CD14-positive monocyte (primary cell): ENCODE measurements around the gene TARBP1. TPM values are rescaled to one million over a fixed set of nuclear protein-coding genes. Genes with fewer than 3 reads are reported as not detected.
A peak's percentile ranks its signal among the peaks of the same experiment; 100 is the strongest.

Experiments
- DNase-seq, 3 donors: peaks; one replicate each; pipeline ENCODE4 v3.0.0-alpha.2; 2011 to 2022
- H2AFZ ChIP-seq: 2 replicates; pipeline ENCODE4 v1.6.0; 2012; ENCODE audit warnings: mild to moderate bottlenecking, low read depth, low read length, inconsistent platforms; ENCODE audit not compliant: insufficient read depth, poor library complexity, severe bottlenecking
- H3K27ac ChIP-seq, 2 donors: 1 replicate in 1 of 2; 2 replicates in 1 of 2; pipeline ENCODE4 v1.5.1; 2012 to 2013; ENCODE audit warnings: low read length in 2 of 2, control low read depth in 1 of 2, inconsistent platforms in 1 of 2, low read depth in 1 of 2, mild to moderate bottlenecking in 1 of 2
- H3K27me3 ChIP-seq, 2 donors: one replicate each; pipeline versions ENCODE4 v1.6.0 to v1.6.1; 2011 to 2013; ENCODE audit warnings: low read length in 2 of 2; ENCODE audit not compliant: control insufficient read depth in 2 of 2, insufficient read depth in 2 of 2
- H3K36me3 ChIP-seq, 2 donors: replicated peaks in 1 of 2; 1 replicate in 1 of 2; 2 replicates in 1 of 2; pipeline versions ENCODE4 v1.5.1 to v1.6.1; 2012 to 2013; ENCODE audit warnings: low read length in 2 of 2, control low read depth in 1 of 2, inconsistent platforms in 1 of 2, mild to moderate bottlenecking in 1 of 2; ENCODE audit not compliant: insufficient read depth in 2 of 2, control insufficient read depth in 1 of 2
- H3K4me1 ChIP-seq, 2 donors: 1 replicate in 1 of 2; 2 replicates in 1 of 2; pipeline versions ENCODE4 v1.5.1 to v1.6.1; 2012 to 2013; ENCODE audit warnings: low read length in 2 of 2, control low read depth in 1 of 2, inconsistent platforms in 1 of 2, mild to moderate bottlenecking in 1 of 2, moderate library complexity in 1 of 2; ENCODE audit not compliant: insufficient read depth in 2 of 2, control insufficient read depth in 1 of 2
- H3K4me2 ChIP-seq: replicated peaks from 2 replicates; pipeline ENCODE3; 2012; ENCODE audit warnings: low read length, moderate library complexity, mild to moderate bottlenecking; ENCODE audit not compliant: poor library complexity, severe bottlenecking; ENCODE audit errors: extremely low read depth
- H3K4me3 ChIP-seq, 3 experiments: fragments of 200-600 bp in 1 of 3; sonication (generic) in 1 of 3; replicated peaks in 1 of 3; 1 replicate in 2 of 3; 2 replicates in 1 of 3; pipeline ENCODE4 v1.5.1; 2011 to 2013; ENCODE audit warnings: low read length in 3 of 3, mild to moderate bottlenecking in 3 of 3, control low read depth in 2 of 3, low read depth in 2 of 3, inconsistent platforms in 1 of 3, moderate library complexity in 1 of 3
- H3K79me2 ChIP-seq: 2 replicates; pipeline ENCODE4 v1.6.0; 2012; ENCODE audit warnings: mild to moderate bottlenecking, control low read depth, inconsistent platforms, low read length, moderate library complexity; ENCODE audit not compliant: insufficient read depth
- H3K9ac ChIP-seq: 2 replicates; pipeline ENCODE4 v1.6.0; 2017; ENCODE audit warnings: low read length, mild to moderate bottlenecking; ENCODE audit not compliant: insufficient read depth, poor library complexity, severe bottlenecking
- H3K9me3 ChIP-seq, 2 donors: replicated peaks in 1 of 2; 1 replicate in 1 of 2; 2 replicates in 1 of 2; pipeline versions ENCODE4 v1.5.1 to v1.6.1; 2012 to 2013; ENCODE audit warnings: low read length in 2 of 2, control low read depth in 1 of 2; ENCODE audit not compliant: control insufficient read depth in 1 of 2, insufficient read depth in 1 of 2
- H4K20me1 ChIP-seq: 2 replicates; pipeline ENCODE4 v1.6.0; 2012; ENCODE audit warnings: mild to moderate bottlenecking, low read length, control low read depth, moderate library complexity; ENCODE audit not compliant: insufficient read depth
- H3K27ac Mint-ChIP-seq, 7 donors: one replicate each; pipeline ENCODE4 v1.8.0; 2020; ENCODE audit warnings: mild to moderate bottlenecking in 7 of 7, mixed read lengths in 7 of 7, moderate library complexity in 6 of 7, inconsistent platforms in 2 of 7
- H3K27me3 Mint-ChIP-seq, 3 donors: one replicate each; pipeline ENCODE4 v1.8.0; 2021 to 2022; ENCODE audit warnings: low read depth in 3 of 3, mild to moderate bottlenecking in 3 of 3, mixed read lengths in 3 of 3, moderate library complexity in 3 of 3, inconsistent platforms in 1 of 3
- H3K36me3 Mint-ChIP-seq, 2 donors: one replicate each; pipeline ENCODE4 v1.8.0; 2020; ENCODE audit warnings: mixed read lengths in 2 of 2, inconsistent platforms in 1 of 2, mild to moderate bottlenecking in 1 of 2
- H3K4me1 Mint-ChIP-seq: one replicate; pipeline ENCODE4 v1.8.0; 2020; ENCODE audit warnings: mild to moderate bottlenecking, mixed read lengths
- H3K4me3 Mint-ChIP-seq, 2 donors: one replicate each; pipeline ENCODE4 v1.8.0; 2020; ENCODE audit warnings: mild to moderate bottlenecking in 2 of 2, mixed read lengths in 2 of 2, moderate library complexity in 1 of 2
- H3K9me3 Mint-ChIP-seq, 7 donors: one replicate each; pipeline ENCODE4 v1.8.0; 2020 to 2022; ENCODE audit warnings: mixed read lengths in 7 of 7, mild to moderate bottlenecking in 6 of 7, moderate library complexity in 6 of 7, inconsistent platforms in 2 of 7
- WGBS: methylation state at CpG from one replicate; pipeline ENCODE4 v1.1.5; 2013; ENCODE audit warnings: missing lambda C conversion rate; ENCODE audit not compliant: insufficient coverage; 5-methylcytosine and 5-hydroxymethylcytosine counted together
- intact Hi-C, 2 donors: fragments of 100-400 bp; cut with micrococcal nuclease; formaldehyde crosslinking; loops; one replicate each; pipeline versions ENCODE4 v1.15.0 to v1.15.1; 2023
- polyA plus RNA-seq, 3 donors: library from polyadenylated mRNA; depleted of rRNA in 1 of 3; unstranded in 2 of 3; stranded (reverse) in 1 of 3; fragments of 300-500 nt in 2 of 3; fragments of >200 nt in 1 of 3; fragmentation: Illumina TruSeq in 2 of 3; gene quantifications; 1 replicate in 2 of 3; 2 replicates in 1 of 3; pipeline ENCODE4 v1.2.3, GENCODE V29; 2012 to 2021
- TF ChIP-seq, protein P1 (sequence below): fragments of 200-600 bp; IDR thresholded peaks from one replicate; pipeline ENCODE4 v1.8.0; 2022; ENCODE audit warnings: antibody characterized with exemption, mild to moderate bottlenecking

The TARBP1 gene
- polyA plus RNA-seq, 3 donors: 1.4 to 30.9 (median 3.2) TPM

DNA sequence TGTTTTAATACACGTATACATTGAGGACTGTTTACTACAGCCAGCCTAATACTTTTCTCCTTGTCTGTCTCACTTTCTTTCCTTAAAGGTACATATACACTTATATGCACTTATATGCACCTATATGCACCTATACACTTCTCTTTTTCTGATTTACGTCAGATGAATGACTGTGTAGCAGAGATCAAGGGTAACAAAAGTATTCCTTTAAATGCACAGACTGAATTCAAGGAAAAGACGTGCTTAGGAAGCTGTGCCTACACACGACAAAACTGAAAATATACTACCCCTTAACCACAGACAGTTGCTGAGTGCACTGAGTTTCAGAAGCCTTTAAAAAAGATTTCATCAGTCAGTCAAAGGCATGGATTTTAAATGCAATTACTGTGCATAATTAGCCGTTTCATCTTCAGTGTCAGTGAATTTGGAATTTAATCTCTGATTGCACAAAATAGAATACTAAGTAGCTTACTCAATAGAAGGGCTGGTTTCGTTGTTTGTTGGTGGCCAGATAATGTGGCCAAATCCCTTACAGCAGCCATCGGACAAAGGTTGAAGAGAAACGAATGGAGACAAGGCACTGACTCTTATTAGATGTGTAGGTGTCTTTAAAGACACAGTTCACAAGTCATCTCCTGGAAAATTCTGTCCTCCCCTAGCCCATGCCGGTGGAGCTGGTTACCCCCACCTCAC, 38.3 kb upstream of the TARBP1 start:
- intact Hi-C loops: no loop called here
- Histone ChIP-seq H3K9ac (no peak overlapping the region), H2AFZ (peak overlapping the region; percentile 19), H3K4me2 (peak overlapping the region; percentile 31), H3K4me3 (peak overlapping the region in 1 of 3 experiments; percentile 52), H3K79me2 (no peaks in the 10 kb centered on the region), H4K20me1 (no peaks in the 10 kb centered on the region), H3K36me3 (no peaks in the 10 kb centered on the region), H3K9me3 (no peaks in the 10 kb centered on the region), H3K27ac (peak overlapping the region; percentile 62 to 78), H3K4me1 (peaks cover 90 to 97% of the 10 kb centered on the region in 2 donors), H3K27me3 (no peaks in the 10 kb centered on the region)
- DNase-seq: no peak
- Mint-ChIP-seq H3K27me3 (peaks cover 0 to 5% (median 0%) of the 10 kb centered on the region in 3 donors), H3K36me3 (no peaks in the 10 kb centered on the region), H3K9me3 (peaks cover 0 to 3% (median 0%) of the 10 kb centered on the region in 7 donors), H3K27ac (peak overlapping the region; percentile 86 to 94 (median 91)), H3K4me1 (peaks cover 82% of the 10 kb centered on the region), H3K4me3 (peak overlapping the region in 1 of 2 donors; percentile 72)
- 30% methylated on average over 2 of the region's 9 CpGs for WGBS
- TF ChIP-seq, protein P1, sequence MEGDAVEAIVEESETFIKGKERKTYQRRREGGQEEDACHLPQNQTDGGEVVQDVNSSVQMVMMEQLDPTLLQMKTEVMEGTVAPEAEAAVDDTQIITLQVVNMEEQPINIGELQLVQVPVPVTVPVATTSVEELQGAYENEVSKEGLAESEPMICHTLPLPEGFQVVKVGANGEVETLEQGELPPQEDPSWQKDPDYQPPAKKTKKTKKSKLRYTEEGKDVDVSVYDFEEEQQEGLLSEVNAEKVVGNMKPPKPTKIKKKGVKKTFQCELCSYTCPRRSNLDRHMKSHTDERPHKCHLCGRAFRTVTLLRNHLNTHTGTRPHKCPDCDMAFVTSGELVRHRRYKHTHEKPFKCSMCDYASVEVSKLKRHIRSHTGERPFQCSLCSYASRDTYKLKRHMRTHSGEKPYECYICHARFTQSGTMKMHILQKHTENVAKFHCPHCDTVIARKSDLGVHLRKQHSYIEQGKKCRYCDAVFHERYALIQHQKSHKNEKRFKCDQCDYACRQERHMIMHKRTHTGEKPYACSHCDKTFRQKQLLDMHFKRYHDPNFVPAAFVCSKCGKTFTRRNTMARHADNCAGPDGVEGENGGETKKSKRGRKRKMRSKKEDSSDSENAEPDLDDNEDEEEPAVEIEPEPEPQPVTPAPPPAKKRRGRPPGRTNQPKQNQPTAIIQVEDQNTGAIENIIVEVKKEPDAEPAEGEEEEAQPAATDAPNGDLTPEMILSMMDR: no peak

DNA sequence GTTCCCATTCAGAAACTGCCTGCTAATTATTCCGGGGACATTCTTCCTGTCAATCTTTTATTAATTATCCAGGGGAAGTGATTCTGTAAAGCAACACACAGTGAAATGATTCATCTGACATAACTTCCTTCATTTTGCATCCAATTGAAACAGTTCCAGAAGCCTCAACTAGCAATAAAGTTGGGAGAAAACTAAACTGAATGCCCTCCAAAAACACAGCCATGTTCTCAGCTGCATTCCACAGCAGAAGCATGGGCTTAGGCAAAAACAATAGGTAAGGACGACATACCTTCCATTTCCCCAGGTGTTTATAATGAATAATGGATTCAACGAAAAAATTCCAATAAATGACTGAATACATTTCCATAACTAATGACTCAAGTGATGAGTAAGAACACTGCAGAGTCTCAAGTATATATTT, 36.9 kb upstream of the TARBP1 start:
- Histone ChIP-seq H3K4me1 (peaks cover 87 to 94% of the 10 kb centered on the region in 2 donors), H2AFZ (no peak overlapping the region), H3K36me3 (no peaks in the 10 kb centered on the region), H3K4me2 (peak overlapping the region; percentile 35), H3K27me3 (no peaks in the 10 kb centered on the region), H3K9me3 (no peaks in the 10 kb centered on the region), H4K20me1 (no peaks in the 10 kb centered on the region), H3K9ac (no peak overlapping the region), H3K4me3 (peak overlapping the region in 1 of 3 experiments; percentile 10), H3K79me2 (no peaks in the 10 kb centered on the region), H3K27ac (peak overlapping the region in 1 of 2 donors; percentile 60)
- peak overlapping the region; percentile 63 to 86 (median 77) for H3K27ac Mint-ChIP-seq
- no peaks in the 10 kb centered on the region for H3K36me3 Mint-ChIP-seq
- intact Hi-C loops: no loop called here
- whole genome bisulfite sequencing: no CpG with 5 or more reads among the region's 3 CpGs
- H3K27me3 Mint-ChIP-seq: peaks cover 0 to 5% (median 0%) of the 10 kb centered on the region in 3 donors
- peak in 2 of 3 donors; percentile 50 to 54 for DNase-seq
- peaks cover 0 to 3% (median 0%) of the 10 kb centered on the region in 7 donors for H3K9me3 Mint-ChIP-seq
- TF ChIP-seq, protein P1: no peak
- peaks cover 85% of the 10 kb centered on the region for H3K4me1 Mint-ChIP-seq
- H3K4me3 Mint-ChIP-seq: no peak overlapping the region
